ENCODE results near the gene SLC8A2.

Gene SLC8A2

GRCh38 chr19:47492137-47492533, 20.4 kb upstream of the SLC8A2 start:
- ChIA-PET POLR2A (no interaction called here), CTCF (no interaction called here)
- DNase-seq (ENCODE audit: extremely low spot score) = no peak
- TF ChIP-seq FOXK2 (IDR thresholded peaks at IDR 0.05) (no peak), SP1 (IDR thresholded peaks at IDR 0.05) (no peak), SUZ12 (IDR thresholded peaks at IDR 0.05) (no peak), PKNOX1 (IDR thresholded peaks at IDR 0.05) (no peak), NFRKB (IDR thresholded peaks at IDR 0.05) (no peak), ARNT (IDR thresholded peaks at IDR 0.05) (no peak), L3MBTL2 (conservative IDR thresholded peaks at IDR 0.05) (no peak), LEF1 (IDR thresholded peaks at IDR 0.05; ENCODE audit: borderline replicate concordance) (no peak)

- DNase-seq (ENCODE audit: extremely low spot score) = no peak
- ChIA-PET POLR2A (no interaction called here), CTCF (no interaction called here)
- TF ChIP-seq FOXA1 (IDR thresholded peaks at IDR 0.05) = no peak
- no peak for TF ChIP-seq CTBP1 (IDR thresholded peaks at IDR 0.05; ENCODE audit: borderline replicate concordance)
- no peak for TF ChIP-seq NFRKB (IDR thresholded peaks at IDR 0.05)
- TF ChIP-seq LEF1 (IDR thresholded peaks at IDR 0.05; ENCODE audit: borderline replicate concordance) = no peak
- TF ChIP-seq L3MBTL2 (conservative IDR thresholded peaks at IDR 0.05) = no peak
- TF ChIP-seq TARDBP (IDR thresholded peaks at IDR 0.05) = no peak
- no peak for TF ChIP-seq BHLHE40 (IDR thresholded peaks at IDR 0.05; ENCODE audit: borderline replicate concordance)
- no peak for TF ChIP-seq ZNF384 (IDR thresholded peaks at IDR 0.05)
- no peak for TF ChIP-seq FOXK2 (IDR thresholded peaks at IDR 0.05)
- no peak for TF ChIP-seq PKNOX1 (IDR thresholded peaks at IDR 0.05)
- no peak for TF ChIP-seq SUZ12 (IDR thresholded peaks at IDR 0.05)
- no peak for TF ChIP-seq ARNT (IDR thresholded peaks at IDR 0.05)
Measured at GRCh38 chr19:47491358-47492136, 19.9 kb upstream of the SLC8A2 start.

GRCh38 chr19:47490847-47491246, 19.2 kb upstream of the SLC8A2 start:
- DNase-seq (ENCODE audit: extremely low spot score) = no peak
- TF ChIP-seq SP1 (IDR thresholded peaks at IDR 0.05) (no peak), HDGF (IDR thresholded peaks at IDR 0.05; ENCODE audit: borderline replicate concordance) (no peak), CTBP1 (IDR thresholded peaks at IDR 0.05; ENCODE audit: borderline replicate concordance) (no peak), LEF1 (IDR thresholded peaks at IDR 0.05; ENCODE audit: borderline replicate concordance) (no peak), FOXA1 (IDR thresholded peaks at IDR 0.05) (no peak), NFRKB (IDR thresholded peaks at IDR 0.05) (no peak)
- ChIA-PET CTCF (no interaction called here), POLR2A (no interaction called here)

GRCh38 chr19:47490031-47490430, 18.3 kb upstream of the SLC8A2 start:
- CTCF ChIA-PET = no interaction called here
- no peak for DNase-seq (ENCODE audit: extremely low spot score)
- TF ChIP-seq TARDBP (IDR thresholded peaks at IDR 0.05) = peak; percentile 82; the same call in 1 of the 2 replicates
- TF ChIP-seq SUZ12 (IDR thresholded peaks at IDR 0.05) = no peak
- TF ChIP-seq BHLHE40 (IDR thresholded peaks at IDR 0.05; ENCODE audit: borderline replicate concordance) = no peak
- POLR2A ChIA-PET = no interaction called here

GRCh38 chr19:47489072-47489914, 17.6 kb upstream of the SLC8A2 start:
- ChIA-PET CTCF (interaction anchor here (1.6 kb wide), 1 partner anchor 53 kb away, joined by 7 read pairs; no protein-coding TSS in a partner anchor), POLR2A (no interaction called here)
- TF ChIP-seq L3MBTL2 (conservative IDR thresholded peaks at IDR 0.05) (no peak), LEF1 (IDR thresholded peaks at IDR 0.05; ENCODE audit: borderline replicate concordance) (no peak), BHLHE40 (IDR thresholded peaks at IDR 0.05; ENCODE audit: borderline replicate concordance) (no peak), PKNOX1 (IDR thresholded peaks at IDR 0.05) (no peak), FOXM1 (IDR thresholded peaks at IDR 0.05; ENCODE audit: borderline replicate concordance) (no peak), ARNT (IDR thresholded peaks at IDR 0.05) (no peak), SUZ12 (IDR thresholded peaks at IDR 0.05) (no peak), ZNF384 (IDR thresholded peaks at IDR 0.05) (no peak), NFRKB (IDR thresholded peaks at IDR 0.05) (no peak), HDGF (IDR thresholded peaks at IDR 0.05; ENCODE audit: borderline replicate concordance) (no peak), ELF4 (IDR thresholded peaks at IDR 0.05) (no peak), TARDBP (IDR thresholded peaks at IDR 0.05) (no peak)
- DNase-seq (ENCODE audit: extremely low spot score) = no peak

All from HEK293T (cell line).